Cerebellar nuclear complex (tissue), 1 donor: ENCODE measurements around the gene IL18.
"Not testable (repeated sequence)": the region's sequence is repeated elsewhere in the genome, so short reads cannot be mapped to it uniquely, and the experiment has no call there.

Experiments used
- DNase-seq, 2 experiments: peaks; one replicate each; lab custom pipeline; 2025; lab: John Stamatoyannopoulos, UW

The IL18 gene

GRCh38 chr11:112163875-112164685, at the start of gene IL18:
IL18 (minus strand) TSS chr11:112164094; CDS start chr11:112155053, 9,041 bp downstream.
- no peak for DNase-seq

- DNase-seq: no peak
Measured at GRCh38 chr11:112212710-112213109, 48.8 kb upstream of the IL18 start.

- DNase-seq: no peak
Measured at GRCh38 chr11:112212290-112212689, 48.4 kb upstream of the IL18 start.

- no peak for DNase-seq
Measured at GRCh38 chr11:112211536-112211935, 47.6 kb upstream of the IL18 start.

GRCh38 chr11:112210890-112211289, 47.0 kb upstream of the IL18 start:
- DNase-seq: no peak

- no peak for DNase-seq
Measured at GRCh38 chr11:112206071-112206470, 42.2 kb upstream of the IL18 start.

GRCh38 chr11:112200252-112200651, 36.4 kb upstream of the IL18 start:
- DNase-seq: no peak

GRCh38 chr11:112199101-112199500, 35.2 kb upstream of the IL18 start:
- not testable (repeated sequence) for DNase-seq

- no peak for DNase-seq
Measured at GRCh38 chr11:112196519-112197087, 32.7 kb upstream of the IL18 start.

GRCh38 chr11:112195951-112196351, 32.1 kb upstream of the IL18 start:
- DNase-seq: no peak

GRCh38 chr11:112195113-112195512, 31.2 kb upstream of the IL18 start:
- DNase-seq: not testable (repeated sequence)

- DNase-seq: no peak
Measured at GRCh38 chr11:112186304-112186703, 22.4 kb upstream of the IL18 start.

- DNase-seq: no peak
Measured at GRCh38 chr11:112185883-112186282, 22.0 kb upstream of the IL18 start.

- no peak for DNase-seq
Measured at GRCh38 chr11:112182867-112183266, 19.0 kb upstream of the IL18 start.

GRCh38 chr11:112179601-112180000, 15.7 kb upstream of the IL18 start:
- no peak for DNase-seq

GRCh38 chr11:112178936-112179335, 15.0 kb upstream of the IL18 start:
- DNase-seq: no peak

GRCh38 chr11:112178428-112178827, 14.5 kb upstream of the IL18 start:
- DNase-seq: no peak

GRCh38 chr11:112177589-112177988, 13.7 kb upstream of the IL18 start:
- no peak for DNase-seq

GRCh38 chr11:112176077-112176476, 12.2 kb upstream of the IL18 start:
- no peak for DNase-seq

GRCh38 chr11:112175599-112175952, 11.7 kb upstream of the IL18 start:
- no peak for DNase-seq

GRCh38 chr11:112174789-112175598, 11.1 kb upstream of the IL18 start, which contains the start of gene BCO2:
BCO2 (plus strand) TSS chr11:112175512; CDS start chr11:112175602, 90 bp downstream.
- DNase-seq: no peak

- no peak for DNase-seq
Measured at GRCh38 chr11:112173152-112173551, 9.3 kb upstream of the IL18 start.
